GM23338 (cell line): Measurements from ENCODE around the gene KIRREL3. TPM values are rescaled to one million over a fixed set of nuclear protein-coding genes. Genes with fewer than 3 reads are reported as not detected.

ENCODE experiments used
- ATAC-seq: fragments of 200-7000 bp; cut with Tn5 transposase; 3 replicates; pipeline ENCODE4 v1.9.1; 2020
- DNase-seq: peaks from one replicate; pipeline ENCODE4 v3.0.0-alpha.2; 2015; ENCODE audit warnings: low spot score
- H2AFZ ChIP-seq: fragments of 200-600 bp; sonication (generic); 2 replicates; pipeline ENCODE4 v1.8.0; 2016; ENCODE audit warnings: antibody characterized with exemption, mild to moderate bottlenecking, moderate library complexity
- H3F3A ChIP-seq: fragments of 200-600 bp; sonication (generic); replicated peaks from 2 replicates; pipeline ENCODE4 v1.8.0; 2017; ENCODE audit warnings: antibody characterized with exemption, mixed run types, low read depth
- H3K27ac ChIP-seq: fragments of 200-600 bp; sonication (generic); 2 replicates; pipeline ENCODE4 v1.6.1; 2016; ENCODE audit warnings: low read depth
- H3K27me3 ChIP-seq: fragments of 200-600 bp; sonication (generic); 2 replicates; pipeline ENCODE4 v1.8.0; 2016; ENCODE audit warnings: mild to moderate bottlenecking, mixed run types, moderate library complexity; ENCODE audit not compliant: insufficient read depth
- H3K36me3 ChIP-seq: fragments of 200-600 bp; sonication (generic); 2 replicates; pipeline ENCODE4 v1.8.0; 2016; ENCODE audit warnings: mild to moderate bottlenecking; ENCODE audit not compliant: insufficient read depth
- H3K4me1 ChIP-seq: fragments of 200-600 bp; sonication (generic); 2 replicates; pipeline ENCODE4 v1.8.0; 2016; ENCODE audit warnings: mild to moderate bottlenecking, moderate library complexity; ENCODE audit not compliant: insufficient read depth
- H3K4me2 ChIP-seq: fragments of 200-600 bp; sonication (generic); 2 replicates; pipeline ENCODE4 v1.7.1; 2017; ENCODE audit warnings: mixed run types
- H3K4me3 ChIP-seq: fragments of 200-600 bp; sonication (generic); 2 replicates; pipeline ENCODE4 v1.6.1; 2016; ENCODE audit warnings: mixed run types
- H3K79me2 ChIP-seq: fragments of 200-600 bp; sonication (generic); replicated peaks from 2 replicates; pipeline ENCODE4 v1.8.0; 2017; ENCODE audit warnings: mild to moderate bottlenecking; ENCODE audit not compliant: insufficient read depth
- H3K9me2 ChIP-seq: fragments of 200-600 bp; sonication (generic); 2 replicates; pipeline ENCODE4 v1.8.0; 2017; ENCODE audit not compliant: insufficient read depth
- H4K20me1 ChIP-seq: fragments of 200-600 bp; sonication (generic); replicated peaks from 2 replicates; pipeline ENCODE4 v1.8.0; 2017; ENCODE audit warnings: mild to moderate bottlenecking; ENCODE audit not compliant: insufficient read depth
- H3K27ac Mint-ChIP-seq: 2 replicates; pipeline ENCODE4 v1.8.0; 2020; ENCODE audit warnings: inconsistent platforms, mild to moderate bottlenecking, moderate library complexity, mixed read lengths
- H3K27me3 Mint-ChIP-seq: 3 replicates; pipeline ENCODE4 v1.8.0; 2022; ENCODE audit warnings: low read depth, mild to moderate bottlenecking, moderate library complexity, mixed read lengths, inconsistent platforms; ENCODE audit not compliant: insufficient read depth, poor library complexity
- H3K36me3 Mint-ChIP-seq: 3 replicates; pipeline ENCODE4 v1.8.0; 2021; ENCODE audit warnings: low read depth, mild to moderate bottlenecking, inconsistent platforms, moderate library complexity, mixed read lengths
- H3K4me1 Mint-ChIP-seq: 3 replicates; pipeline ENCODE4 v1.8.0; 2020; ENCODE audit warnings: mild to moderate bottlenecking, inconsistent platforms, mixed read lengths
- H3K4me3 Mint-ChIP-seq: 3 replicates; pipeline ENCODE4 v1.8.0; 2021; ENCODE audit warnings: moderate library complexity, mild to moderate bottlenecking, inconsistent platforms, mixed read lengths
- H3K9me3 Mint-ChIP-seq: 3 replicates; pipeline ENCODE4 v1.8.0; 2020; ENCODE audit warnings: moderate library complexity, mild to moderate bottlenecking, inconsistent platforms, mixed read lengths
- CREB1 ChIP-seq: fragments of 250-450 bp; sonication (Bioruptor Pico); IDR thresholded peaks from 2 replicates; pipeline ENCODE4 v1.5.0; 2020; ENCODE audit warnings: low read depth, mild to moderate bottlenecking, moderate library complexity
- EZH2 ChIP-seq: fragments of 200-600 bp; sonication (generic); IDR thresholded peaks from one replicate; pipeline ENCODE4 v1.8.0; 2017; ENCODE audit warnings: antibody characterized with exemption, mild to moderate bottlenecking, low read depth; ENCODE audit not compliant: unreplicated experiment
- EZH2phosphoT487 ChIP-seq: fragments of 200-600 bp; sonication (generic); IDR thresholded peaks from one replicate; pipeline ENCODE4 v1.8.1; 2018; ENCODE audit warnings: antibody characterized with exemption; ENCODE audit not compliant: unreplicated experiment
- JUNB ChIP-seq: IDR thresholded peaks from one replicate; pipeline ENCODE4 v1.6.1; 2016; ENCODE audit warnings: antibody characterized with exemption; ENCODE audit not compliant: unreplicated experiment
- NANOG ChIP-seq: IDR thresholded peaks from 2 replicates; pipeline ENCODE4 v1.6.1; 2016; ENCODE audit warnings: antibody characterized with exemption, borderline replicate concordance
- STAT1 ChIP-seq: IDR thresholded peaks from one replicate; pipeline ENCODE4 v1.6.1; 2016; ENCODE audit warnings: antibody characterized with exemption; ENCODE audit not compliant: unreplicated experiment
- ZNF114 ChIP-seq: fragments of 250-450 bp; sonication (Bioruptor Pico); IDR thresholded peaks from 2 replicates; pipeline ENCODE4 v1.5.0; 2020; ENCODE audit warnings: mild to moderate bottlenecking, moderate library complexity
- ZNF331 ChIP-seq: fragments of 250-450 bp; sonication (Bioruptor Pico); IDR thresholded peaks from 2 replicates; pipeline ENCODE4 v1.5.0; 2020; ENCODE audit warnings: low read depth, mild to moderate bottlenecking, moderate library complexity
- polyA plus RNA-seq: library from polyadenylated mRNA; unstranded; fragments of >200 nt; fragmentation: Nextera tagmentation; extraction: Ambion mirVana; gene quantifications from 2 replicates; pipeline ENCODE4 v1.2.1, GENCODE V29; 2016
- total RNA-seq: library from RNA; depleted of rRNA; stranded (reverse); fragments of >200 nt; shearing (Covaris generic); gene quantifications from 2 replicates; pipeline ENCODE4 v1.2.3, GENCODE V29; 2014
- TF ChIP-seq, protein P1 (sequence below): IDR thresholded peaks from one replicate; pipeline ENCODE4 v1.6.1; 2018; ENCODE audit warnings: antibody characterized with exemption; ENCODE audit not compliant: unreplicated experiment
- TF ChIP-seq, protein P2 (sequence below), 2 experiments: fragments of 200-600 bp in 1 of 2; sonication (generic) in 1 of 2; conservative IDR thresholded peaks; 2 replicates each; pipeline versions ENCODE4 v1.5.1 to v1.6.1; 2016 to 2017; ENCODE audit warnings: antibody characterized with exemption in 2 of 2, low read depth in 2 of 2, mild to moderate bottlenecking in 2 of 2, moderate library complexity in 1 of 2
- TF ChIP-seq, protein P3 (sequence below): IDR thresholded peaks from 2 replicates; pipeline ENCODE4 v1.6.1; 2016; ENCODE audit warnings: antibody characterized with exemption

Gene KIRREL3
- total and polyA plus RNA-seq, 2 experiments from 2014 or later, result 0.13 to 1.5 TPM

DNA sequence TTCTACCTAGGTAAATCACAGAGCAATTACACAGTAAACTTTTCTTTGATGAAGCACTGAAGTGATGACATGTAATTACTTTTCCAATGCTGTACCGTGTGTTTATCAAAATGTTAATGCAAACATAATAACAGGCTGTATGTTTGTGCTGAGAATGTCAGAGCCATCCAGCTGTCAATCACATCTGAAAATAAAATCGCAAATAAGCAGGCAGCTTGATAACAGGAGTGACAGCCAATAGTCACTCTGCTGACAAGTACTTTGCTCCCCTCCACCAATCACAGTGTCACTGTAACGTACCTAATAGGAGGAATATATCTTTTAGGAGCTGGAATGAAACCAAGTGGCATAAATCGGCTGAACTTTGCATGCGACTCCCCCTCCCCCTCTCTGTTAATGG, 119.7 kb downstream of the KIRREL3 start (continued):
- TF ChIP-seq, protein P1, sequence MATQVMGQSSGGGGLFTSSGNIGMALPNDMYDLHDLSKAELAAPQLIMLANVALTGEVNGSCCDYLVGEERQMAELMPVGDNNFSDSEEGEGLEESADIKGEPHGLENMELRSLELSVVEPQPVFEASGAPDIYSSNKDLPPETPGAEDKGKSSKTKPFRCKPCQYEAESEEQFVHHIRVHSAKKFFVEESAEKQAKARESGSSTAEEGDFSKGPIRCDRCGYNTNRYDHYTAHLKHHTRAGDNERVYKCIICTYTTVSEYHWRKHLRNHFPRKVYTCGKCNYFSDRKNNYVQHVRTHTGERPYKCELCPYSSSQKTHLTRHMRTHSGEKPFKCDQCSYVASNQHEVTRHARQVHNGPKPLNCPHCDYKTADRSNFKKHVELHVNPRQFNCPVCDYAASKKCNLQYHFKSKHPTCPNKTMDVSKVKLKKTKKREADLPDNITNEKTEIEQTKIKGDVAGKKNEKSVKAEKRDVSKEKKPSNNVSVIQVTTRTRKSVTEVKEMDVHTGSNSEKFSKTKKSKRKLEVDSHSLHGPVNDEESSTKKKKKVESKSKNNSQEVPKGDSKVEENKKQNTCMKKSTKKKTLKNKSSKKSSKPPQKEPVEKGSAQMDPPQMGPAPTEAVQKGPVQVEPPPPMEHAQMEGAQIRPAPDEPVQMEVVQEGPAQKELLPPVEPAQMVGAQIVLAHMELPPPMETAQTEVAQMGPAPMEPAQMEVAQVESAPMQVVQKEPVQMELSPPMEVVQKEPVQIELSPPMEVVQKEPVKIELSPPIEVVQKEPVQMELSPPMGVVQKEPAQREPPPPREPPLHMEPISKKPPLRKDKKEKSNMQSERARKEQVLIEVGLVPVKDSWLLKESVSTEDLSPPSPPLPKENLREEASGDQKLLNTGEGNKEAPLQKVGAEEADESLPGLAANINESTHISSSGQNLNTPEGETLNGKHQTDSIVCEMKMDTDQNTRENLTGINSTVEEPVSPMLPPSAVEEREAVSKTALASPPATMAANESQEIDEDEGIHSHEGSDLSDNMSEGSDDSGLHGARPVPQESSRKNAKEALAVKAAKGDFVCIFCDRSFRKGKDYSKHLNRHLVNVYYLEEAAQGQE, result no peak
- TF ChIP-seq EZH2 (no peak), EZH2phosphoT487 (no peak)

DNA sequence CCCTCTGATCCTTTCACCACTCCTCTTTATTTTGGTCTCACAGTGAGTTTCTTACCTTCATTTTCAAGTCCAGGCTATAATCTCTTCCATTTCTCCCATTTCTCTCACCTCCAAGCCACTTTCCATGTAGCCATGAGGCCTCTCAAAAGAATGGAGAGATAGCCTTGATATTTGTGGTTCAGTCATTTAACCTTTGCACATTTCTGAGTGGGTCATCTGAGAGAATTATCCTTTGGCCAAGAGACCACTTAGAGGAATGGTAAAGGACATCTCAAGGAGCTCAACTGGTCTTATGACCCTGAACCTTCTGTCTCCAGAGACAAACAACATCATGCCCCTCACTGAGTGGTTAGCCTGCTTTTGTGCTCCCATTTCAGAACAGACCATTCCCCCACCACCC, 121.1 kb downstream of the KIRREL3 start:
- H3K27ac Mint-ChIP-seq, result no peak overlapping the region
- peaks cover 2% of the 10 kb centered on the region for H3K27me3 Mint-ChIP-seq
- no peaks in the 10 kb centered on the region for H3K27me3 ChIP-seq
- H4K20me1 ChIP-seq, result no peaks in the 10 kb centered on the region
- H3K4me1 ChIP-seq, result no peaks in the 10 kb centered on the region
- no peak overlapping the region for H2AFZ ChIP-seq
- no peaks in the 10 kb centered on the region for H3K36me3 Mint-ChIP-seq
- no peak overlapping the region for H3K4me2 ChIP-seq
- no peak overlapping the region for H3K4me3 Mint-ChIP-seq
- H3K4me3 ChIP-seq, result no peak overlapping the region
- no peak for TF ChIP-seq EZH2phosphoT487
- TF ChIP-seq NANOG, result no peak
- TF ChIP-seq CREB1 (CRISPR knock-in tag), result no peak
- TF ChIP-seq, protein P1, result no peak
- no peak for TF ChIP-seq STAT1
- no peak for TF ChIP-seq ZNF114 (CRISPR knock-in tag)
- TF ChIP-seq, protein P2, sequence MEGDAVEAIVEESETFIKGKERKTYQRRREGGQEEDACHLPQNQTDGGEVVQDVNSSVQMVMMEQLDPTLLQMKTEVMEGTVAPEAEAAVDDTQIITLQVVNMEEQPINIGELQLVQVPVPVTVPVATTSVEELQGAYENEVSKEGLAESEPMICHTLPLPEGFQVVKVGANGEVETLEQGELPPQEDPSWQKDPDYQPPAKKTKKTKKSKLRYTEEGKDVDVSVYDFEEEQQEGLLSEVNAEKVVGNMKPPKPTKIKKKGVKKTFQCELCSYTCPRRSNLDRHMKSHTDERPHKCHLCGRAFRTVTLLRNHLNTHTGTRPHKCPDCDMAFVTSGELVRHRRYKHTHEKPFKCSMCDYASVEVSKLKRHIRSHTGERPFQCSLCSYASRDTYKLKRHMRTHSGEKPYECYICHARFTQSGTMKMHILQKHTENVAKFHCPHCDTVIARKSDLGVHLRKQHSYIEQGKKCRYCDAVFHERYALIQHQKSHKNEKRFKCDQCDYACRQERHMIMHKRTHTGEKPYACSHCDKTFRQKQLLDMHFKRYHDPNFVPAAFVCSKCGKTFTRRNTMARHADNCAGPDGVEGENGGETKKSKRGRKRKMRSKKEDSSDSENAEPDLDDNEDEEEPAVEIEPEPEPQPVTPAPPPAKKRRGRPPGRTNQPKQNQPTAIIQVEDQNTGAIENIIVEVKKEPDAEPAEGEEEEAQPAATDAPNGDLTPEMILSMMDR (conservative IDR thresholded peaks at IDR 0.05; ENCODE audit: low read depth in 2 of 2), result no peak
- TF ChIP-seq, protein P3, sequence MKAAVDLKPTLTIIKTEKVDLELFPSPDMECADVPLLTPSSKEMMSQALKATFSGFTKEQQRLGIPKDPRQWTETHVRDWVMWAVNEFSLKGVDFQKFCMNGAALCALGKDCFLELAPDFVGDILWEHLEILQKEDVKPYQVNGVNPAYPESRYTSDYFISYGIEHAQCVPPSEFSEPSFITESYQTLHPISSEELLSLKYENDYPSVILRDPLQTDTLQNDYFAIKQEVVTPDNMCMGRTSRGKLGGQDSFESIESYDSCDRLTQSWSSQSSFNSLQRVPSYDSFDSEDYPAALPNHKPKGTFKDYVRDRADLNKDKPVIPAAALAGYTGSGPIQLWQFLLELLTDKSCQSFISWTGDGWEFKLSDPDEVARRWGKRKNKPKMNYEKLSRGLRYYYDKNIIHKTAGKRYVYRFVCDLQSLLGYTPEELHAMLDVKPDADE, result no peak
- no peak for TF ChIP-seq ZNF331 (CRISPR knock-in tag)
- no peak for TF ChIP-seq EZH2
- TF ChIP-seq JUNB, result no peak
- H3K9me3 Mint-ChIP-seq, result no peaks in the 10 kb centered on the region
- no peaks in the 10 kb centered on the region for H3K79me2 ChIP-seq
- no peaks in the 10 kb centered on the region for H3F3A ChIP-seq
- peaks cover 5% of the 10 kb centered on the region; the same call in 1 of the 3 replicates for H3K4me1 Mint-ChIP-seq
- H3K36me3 ChIP-seq, result no peaks in the 10 kb centered on the region
- H3K27ac ChIP-seq, result no peak overlapping the region
- DNase-seq (no peak), ATAC-seq (no peak)
- peaks cover 11% of the 10 kb centered on the region; the same call in 1 of the 2 replicates for H3K9me2 ChIP-seq
